Gastroesophageal sphincter (tissue), 4 donors: ENCODE measurements around the gene SERP2. TPM values are rescaled to one million over a fixed set of nuclear protein-coding genes. Genes with fewer than 3 reads are reported as not detected.

Experiments used
- ATAC-seq: fragments of 150-250 bp; one replicate; pipeline ENCODE4 v1.9.1; 2016; ENCODE audit warnings: mild to moderate bottlenecking, moderate library complexity
- H3K27ac ChIP-seq, 4 donors: fragments of 200-600 bp; sonication (generic) in 3 of 4; 1 replicate in 3 of 4; 2 replicates in 1 of 4; pipeline ENCODE4 v1.5.1; 2016 to 2019
- H3K27me3 ChIP-seq: fragments of 200-600 bp; sonication (generic); one replicate; pipeline ENCODE4 v1.5.1; 2019
- H3K36me3 ChIP-seq, 2 donors: fragments of 200-600 bp; sonication (generic); one replicate each; pipeline ENCODE4 v1.5.1; 2019; ENCODE audit warnings: control low read depth in 1 of 2
- H3K4me1 ChIP-seq, 3 donors: fragments of 200-600 bp; sonication (generic); 1 replicate in 2 of 3; 2 replicates in 1 of 3; pipeline ENCODE4 v1.5.1; 2016 to 2019; ENCODE audit warnings: control low read depth in 2 of 3
- H3K4me3 ChIP-seq, 2 donors: fragments of 200-600 bp; sonication (generic); one replicate each; pipeline ENCODE4 v1.5.1; 2019; ENCODE audit warnings: mild to moderate bottlenecking in 1 of 2, moderate library complexity in 1 of 2
- H3K9me3 ChIP-seq, 3 donors: fragments of 200-600 bp; sonication (generic); one replicate each; pipeline ENCODE4 v1.5.1; 2017 to 2019; ENCODE audit warnings: control low read depth in 2 of 3
- EP300 ChIP-seq: sonication (generic); formaldehyde crosslinking; IDR thresholded peaks from one replicate; pipeline ENCODE4 v1.6.1; 2017; ENCODE audit warnings: antibody characterized with exemption, mild to moderate bottlenecking
- POLR2A ChIP-seq, 2 donors: fragments of 450-650 bp; IDR thresholded peaks; one replicate each; pipeline ENCODE4 v1.6.1; 2017; ENCODE audit warnings: antibody characterized with exemption in 2 of 2, mild to moderate bottlenecking in 2 of 2, moderate library complexity in 1 of 2
- POLR2AphosphoS5 ChIP-seq: sonication (generic); formaldehyde crosslinking; IDR thresholded peaks from one replicate; pipeline ENCODE4 v1.6.1; 2017; ENCODE audit warnings: antibody characterized with exemption
- WGBS, 2 donors: methylation state at CpG; one replicate each; pipeline ENCODE4 v1.1.5; 2018; ENCODE audit warnings: low coverage in 1 of 2; 5-methylcytosine and 5-hydroxymethylcytosine counted together
- total RNA-seq, 4 donors: library from RNA; depleted of rRNA; stranded (reverse); fragments of >200 nt; gene quantifications; one replicate each; pipeline ENCODE4 v1.1.0, GENCODE V29; 2016
- TF ChIP-seq, protein P1 (sequence below), 4 experiments: fragments of 200-600 bp in 2 of 4; fragments of 450-650 bp in 2 of 4; sonication (generic) in 1 of 4; IDR thresholded peaks; one replicate each; pipeline ENCODE4 v1.5.1; 2017 to 2019; ENCODE audit warnings: antibody characterized with exemption in 4 of 4, mild to moderate bottlenecking in 2 of 4, moderate library complexity in 2 of 4

The SERP2 gene
- total RNA-seq, 4 donors from 2014 or later: 6.9 to 15.6 (median 11.5) TPM

DNA sequence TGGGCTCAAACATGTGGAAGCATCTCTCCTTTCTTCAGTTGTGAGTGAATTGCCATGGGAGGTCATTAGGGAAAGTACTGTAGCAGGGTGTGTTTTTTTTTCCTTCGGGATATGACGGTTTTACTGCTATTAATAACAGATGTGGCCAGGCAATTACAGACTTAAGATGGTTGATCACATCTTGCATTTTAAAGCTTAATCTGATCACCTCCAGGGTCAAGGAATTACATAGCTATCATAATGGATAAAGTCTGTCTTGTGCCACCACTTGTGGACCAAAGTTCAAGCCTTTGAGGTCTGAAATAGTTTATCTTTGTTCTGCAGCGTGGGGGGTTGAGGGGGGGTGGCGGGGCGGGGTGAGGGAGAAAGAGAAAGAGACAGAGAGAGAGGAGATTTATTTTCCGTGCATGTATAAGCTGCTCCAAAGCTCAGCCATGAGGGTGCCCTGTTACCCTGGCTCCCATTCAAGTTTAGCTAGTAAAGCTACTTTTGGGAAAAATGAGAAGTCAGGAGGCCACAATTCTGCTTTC lies 5.5 kb upstream of the SERP2 start:
- Histone ChIP-seq H3K36me3 (no peaks in the 10 kb centered on the region), H3K9me3 (no peaks in the 10 kb centered on the region), H3K27ac (no peak overlapping the region), H3K4me3 (no peak overlapping the region), H3K27me3 (no peaks in the 10 kb centered on the region), H3K4me1 (peaks cover 0 to 18% (median 2%) of the 10 kb centered on the region in 3 donors)
- WGBS, 2 donors: 4 to 7% methylated on average over 3 to 5 of the region's 6 CpGs
- TF ChIP-seq POLR2AphosphoS5 (no peak), POLR2A (IDR thresholded peaks at IDR 0.05) (no peak), EP300 (no peak)
- TF ChIP-seq, protein P1, sequence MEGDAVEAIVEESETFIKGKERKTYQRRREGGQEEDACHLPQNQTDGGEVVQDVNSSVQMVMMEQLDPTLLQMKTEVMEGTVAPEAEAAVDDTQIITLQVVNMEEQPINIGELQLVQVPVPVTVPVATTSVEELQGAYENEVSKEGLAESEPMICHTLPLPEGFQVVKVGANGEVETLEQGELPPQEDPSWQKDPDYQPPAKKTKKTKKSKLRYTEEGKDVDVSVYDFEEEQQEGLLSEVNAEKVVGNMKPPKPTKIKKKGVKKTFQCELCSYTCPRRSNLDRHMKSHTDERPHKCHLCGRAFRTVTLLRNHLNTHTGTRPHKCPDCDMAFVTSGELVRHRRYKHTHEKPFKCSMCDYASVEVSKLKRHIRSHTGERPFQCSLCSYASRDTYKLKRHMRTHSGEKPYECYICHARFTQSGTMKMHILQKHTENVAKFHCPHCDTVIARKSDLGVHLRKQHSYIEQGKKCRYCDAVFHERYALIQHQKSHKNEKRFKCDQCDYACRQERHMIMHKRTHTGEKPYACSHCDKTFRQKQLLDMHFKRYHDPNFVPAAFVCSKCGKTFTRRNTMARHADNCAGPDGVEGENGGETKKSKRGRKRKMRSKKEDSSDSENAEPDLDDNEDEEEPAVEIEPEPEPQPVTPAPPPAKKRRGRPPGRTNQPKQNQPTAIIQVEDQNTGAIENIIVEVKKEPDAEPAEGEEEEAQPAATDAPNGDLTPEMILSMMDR (IDR thresholded peaks at IDR 0.05): no peak
- ATAC-seq: no peak

DNA sequence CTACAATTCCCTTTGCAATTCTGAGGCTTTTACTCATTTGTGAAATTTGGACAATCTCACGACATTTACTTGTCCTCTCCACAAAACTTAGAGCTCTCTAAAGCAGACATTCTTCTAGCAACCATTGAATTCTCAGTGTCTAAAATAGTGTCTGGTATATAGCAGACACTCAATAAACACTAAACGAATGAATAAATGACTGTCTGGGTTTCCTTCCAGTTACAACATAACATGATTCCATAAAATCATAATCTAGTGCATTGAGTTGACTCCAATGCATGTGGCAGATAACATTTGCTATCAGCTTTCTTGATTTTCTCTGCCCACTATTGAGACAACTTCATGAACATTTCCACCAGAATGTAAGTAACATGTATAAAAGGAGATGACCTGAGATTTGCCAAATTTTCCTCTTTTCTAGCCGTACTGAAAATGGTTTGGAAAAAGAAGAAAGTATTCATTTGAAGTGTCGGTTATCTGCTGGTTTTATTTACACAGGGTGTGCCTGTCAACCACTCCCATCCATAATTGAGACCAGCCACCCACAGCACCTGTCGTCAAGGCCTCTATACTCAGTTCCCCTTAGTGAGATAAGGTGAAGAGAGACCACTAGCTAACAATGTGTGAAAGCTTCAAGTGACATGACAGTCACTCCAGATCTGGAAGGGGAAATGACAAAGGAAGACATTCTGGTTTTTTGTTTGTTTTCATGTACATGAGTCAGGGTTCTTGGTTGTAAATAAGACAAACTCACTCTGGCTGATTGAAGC lies 4.8 kb upstream of the SERP2 start:
- 65 to 69% methylated on average over 5 of the region's 5 CpGs for WGBS, 2 donors
- Histone ChIP-seq H3K4me3 (no peak overlapping the region), H3K27ac (no peak overlapping the region), H3K9me3 (no peaks in the 10 kb centered on the region), H3K4me1 (peaks cover 0 to 23% (median 5%) of the 10 kb centered on the region in 3 donors), H3K27me3 (no peaks in the 10 kb centered on the region), H3K36me3 (no peaks in the 10 kb centered on the region)
- TF ChIP-seq POLR2AphosphoS5 (no peak), EP300 (no peak), POLR2A (IDR thresholded peaks at IDR 0.05) (no peak)
- TF ChIP-seq, protein P1 (IDR thresholded peaks at IDR 0.05): no peak
- no peak for ATAC-seq

DNA sequence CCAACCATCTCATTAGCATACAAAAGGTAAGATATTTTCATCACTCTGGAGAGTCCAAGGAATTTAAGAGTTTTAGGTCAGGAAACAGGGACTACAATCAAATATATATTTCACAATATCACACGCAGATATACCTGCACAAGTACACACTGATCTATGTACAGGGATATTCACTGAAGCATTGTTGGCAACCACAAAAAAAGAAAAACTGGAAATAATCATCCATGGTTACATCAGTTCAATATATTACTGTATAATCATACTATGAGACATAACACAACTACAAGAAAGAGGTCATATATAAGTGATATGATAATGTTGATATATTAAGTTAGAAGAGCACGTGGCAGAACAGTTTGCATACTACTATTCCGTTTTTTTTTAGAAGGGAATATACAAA lies 2.2 kb upstream of the SERP2 start:
- Histone ChIP-seq H3K27ac (no peak overlapping the region), H3K4me1 (peaks cover 0 to 34% (median 5%) of the 10 kb centered on the region in 3 donors), H3K4me3 (no peak overlapping the region), H3K36me3 (no peaks in the 10 kb centered on the region), H3K27me3 (no peaks in the 10 kb centered on the region), H3K9me3 (no peaks in the 10 kb centered on the region)
- WGBS, 2 donors: 76 to 86% methylated on average over 3 of the region's 3 CpGs
- no peak for TF ChIP-seq POLR2A (IDR thresholded peaks at IDR 0.05)
- no peak for ATAC-seq

DNA sequence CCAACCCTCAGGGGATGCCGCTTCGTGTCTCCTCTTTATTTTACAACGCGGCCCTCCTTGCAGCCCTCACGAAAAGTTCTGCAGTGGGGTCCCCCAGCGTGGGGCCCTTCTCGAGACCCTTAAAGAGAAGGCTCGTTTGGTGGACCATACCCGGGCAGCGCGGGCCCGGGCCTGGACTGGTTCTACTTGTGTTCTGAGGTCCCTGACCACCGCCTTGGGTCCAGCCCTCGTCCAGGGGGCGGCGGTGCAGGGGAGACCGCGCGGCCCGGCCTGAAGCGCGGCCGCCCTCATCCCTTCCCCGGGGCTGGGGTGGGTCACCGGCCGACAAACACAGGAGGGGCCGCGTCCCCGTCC lies 400 bp upstream of the SERP2 start:
- Histone ChIP-seq H3K36me3 (no peaks in the 10 kb centered on the region), H3K27me3 (no peaks in the 10 kb centered on the region), H3K4me3 (peak overlapping the region; percentile 73 to 84), H3K9me3 (no peaks in the 10 kb centered on the region), H3K4me1 (peaks cover 0 to 28% (median 5%) of the 10 kb centered on the region in 3 donors), H3K27ac (peak overlapping the region; percentile 21 to 87 (median 78))
- WGBS, 2 donors: 60% methylated on average over 2 of the region's 29 CpGs; no CpG with 5 or more reads in 1 of the 2 donors
- ATAC-seq: peak; percentile 18
- no peak for TF ChIP-seq EP300
- no peak for TF ChIP-seq POLR2A (IDR thresholded peaks at IDR 0.05)
- TF ChIP-seq POLR2AphosphoS5: no peak
- TF ChIP-seq, protein P1 (IDR thresholded peaks at IDR 0.05): no peak

DNA sequence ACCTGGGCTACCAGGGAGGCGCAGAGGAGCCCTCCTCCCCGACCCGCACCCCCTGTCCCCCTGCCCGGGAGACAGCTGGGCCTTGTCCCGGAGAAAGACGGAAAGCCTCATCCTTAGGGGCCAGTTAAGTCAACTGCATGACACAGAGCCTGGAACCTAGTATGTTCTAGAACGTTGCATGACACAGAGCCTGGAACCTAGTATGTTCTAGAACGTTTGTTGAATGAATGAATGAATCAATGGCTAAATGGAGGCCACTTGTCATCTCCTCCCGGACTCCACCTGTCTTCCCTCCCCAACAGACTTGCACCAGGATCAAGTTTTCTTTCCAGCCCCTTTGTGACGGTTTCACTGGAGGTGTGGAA lies 706 bp downstream of the SERP2 start:
- H3K27ac ChIP-seq: peak overlapping the region; percentile 21 to 87 (median 78)
- H3K9me3 ChIP-seq: no peaks in the 10 kb centered on the region
- no peaks in the 10 kb centered on the region for H3K27me3 ChIP-seq
- 61 to 78% methylated on average over 1 to 3 of the region's 10 CpGs for WGBS, 2 donors
- H3K36me3 ChIP-seq: no peaks in the 10 kb centered on the region
- H3K4me1 ChIP-seq: peaks cover 0 to 25% (median 5%) of the 10 kb centered on the region in 3 donors
- H3K4me3 ChIP-seq: peak overlapping the region; percentile 73 to 84
- ATAC-seq: peak; percentile 31
- peak; percentile 32 for TF ChIP-seq POLR2AphosphoS5
- no peak for TF ChIP-seq EP300

DNA sequence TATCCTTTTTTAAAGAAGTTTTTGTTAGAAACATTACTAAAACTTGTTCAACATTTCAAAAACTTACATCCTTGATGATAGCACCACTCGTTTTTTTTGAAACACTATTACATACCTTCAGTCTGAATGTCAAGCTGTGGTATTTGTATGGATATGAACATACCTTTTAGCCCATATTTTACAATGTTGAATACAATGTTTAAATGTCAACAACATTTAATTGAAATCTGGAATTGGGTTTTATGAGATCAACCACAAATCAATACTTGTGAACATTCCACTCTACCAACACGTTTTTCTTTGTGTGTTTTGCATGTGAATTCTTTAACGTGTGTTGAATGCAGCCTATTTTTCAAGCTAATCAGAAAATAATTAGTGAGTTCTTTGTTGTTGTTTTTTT lies 4.7 kb downstream of the SERP2 start:
- peaks cover 0 to 20% of the 10 kb centered on the region in 2 donors for H3K36me3 ChIP-seq
- TF ChIP-seq, protein P1 (IDR thresholded peaks at IDR 0.05): no peak
- TF ChIP-seq POLR2A (IDR thresholded peaks at IDR 0.05): no peak
- no peak for ATAC-seq
- H3K27ac ChIP-seq: no peak overlapping the region
- WGBS, 2 donors: 60 to 76% methylated on average over 3 of the region's 3 CpGs
- H3K4me1 ChIP-seq: peaks cover 0 to 15% (median 1%) of the 10 kb centered on the region in 3 donors
- H3K9me3 ChIP-seq: no peaks in the 10 kb centered on the region
- no peak overlapping the region for H3K4me3 ChIP-seq
- no peaks in the 10 kb centered on the region for H3K27me3 ChIP-seq
